SK-N-SH treated with all-trans-retinoic acid at 6 μM for 48 hours (cell line): Measurements from ENCODE around the gene FNDC3B.
"Not testable (repeated sequence)": the region's sequence is repeated elsewhere in the genome, so short reads cannot be mapped to it uniquely, and the experiment has no call there.

Experiments
- ATAC-seq: fragments of 200-7000 bp; cut with Tn5 transposase; 3 replicates; pipeline ENCODE4 v1.9.1; 2020; ENCODE audit warnings: mild to moderate bottlenecking, moderate library complexity
- ARNTL ChIP-seq: fragments of 450-650 bp; formaldehyde crosslinking; IDR thresholded peaks from 2 replicates; pipeline ENCODE4 v1.5.0; 2020; ENCODE audit warnings: low read depth, mild to moderate bottlenecking, moderate library complexity, borderline replicate concordance
- CSDC2 ChIP-seq: fragments of 250-450 bp; sonication (Bioruptor Pico); IDR thresholded peaks from 2 replicates; pipeline ENCODE4 v1.5.0; 2020; ENCODE audit warnings: mild to moderate bottlenecking, moderate library complexity
- ESRRG ChIP-seq: fragments of 250-450 bp; sonication (Bioruptor Pico); IDR thresholded peaks from 2 replicates; pipeline ENCODE4 v1.6.1; 2021; ENCODE audit warnings: mild to moderate bottlenecking
- GLIS3 ChIP-seq: fragments of 250-450 bp; sonication (Bioruptor Pico); IDR thresholded peaks from 2 replicates; pipeline ENCODE4 v1.5.0; 2020; ENCODE audit warnings: mild to moderate bottlenecking, moderate library complexity
- ISL1 ChIP-seq: fragments of 250-450 bp; sonication (Bioruptor Pico); IDR thresholded peaks from 2 replicates; pipeline ENCODE4 v2.1.2; 2022; ENCODE audit warnings: mild to moderate bottlenecking, moderate library complexity
- OSR1 ChIP-seq: fragments of 250-450 bp; sonication (Bioruptor Pico); IDR thresholded peaks from 2 replicates; pipeline ENCODE4 v1.8.0; 2022; ENCODE audit warnings: moderate library complexity, mild to moderate bottlenecking, inconsistent platforms
- RARB ChIP-seq: fragments of 250-450 bp; sonication (Bioruptor Pico); IDR thresholded peaks from 2 replicates; pipeline ENCODE4 v1.8.0; 2021; ENCODE audit warnings: mild to moderate bottlenecking, moderate library complexity
- SNAI2 ChIP-seq: fragments of 250-450 bp; sonication (Bioruptor Pico); IDR thresholded peaks from 2 replicates; pipeline ENCODE4 v1.5.0; 2020; ENCODE audit warnings: mild to moderate bottlenecking, moderate library complexity
- ZC3H10 ChIP-seq: fragments of 250-450 bp; sonication (Bioruptor Pico); IDR thresholded peaks from 2 replicates; pipeline ENCODE4 v1.5.1; 2021; ENCODE audit warnings: mild to moderate bottlenecking, moderate library complexity
- ZFP3 ChIP-seq: fragments of 250-450 bp; sonication (Bioruptor Pico); IDR thresholded peaks from 2 replicates; pipeline ENCODE4 v1.5.0; 2020; ENCODE audit warnings: mild to moderate bottlenecking, moderate library complexity
- ZFP30 ChIP-seq: fragments of 450-650 bp; formaldehyde crosslinking; IDR thresholded peaks from 2 replicates; pipeline ENCODE4 v1.5.0; 2022; ENCODE audit warnings: mild to moderate bottlenecking, moderate library complexity
- TF ChIP-seq, protein P1 (sequence below): fragments of 250-450 bp; sonication (Bioruptor Pico); IDR thresholded peaks from 2 replicates; pipeline ENCODE4 v1.5.0; 2020; ENCODE audit warnings: mild to moderate bottlenecking, moderate library complexity
- TF ChIP-seq, protein P2 (sequence below): fragments of 250-450 bp; sonication (Bioruptor Pico); IDR thresholded peaks from 2 replicates; pipeline ENCODE4 v1.5.1; 2020; ENCODE audit warnings: low read depth, mild to moderate bottlenecking, moderate library complexity
- TF ChIP-seq, protein P3 (sequence below): fragments of 250-450 bp; sonication (Bioruptor Pico); IDR thresholded peaks from 2 replicates; pipeline ENCODE4 v1.8.0; 2021; ENCODE audit warnings: low read depth, mild to moderate bottlenecking, moderate library complexity, borderline replicate concordance
- TF ChIP-seq, protein P4 (sequence below): fragments of 250-450 bp; sonication (Bioruptor Pico); IDR thresholded peaks from 2 replicates; pipeline ENCODE4 v1.5.1; 2021; ENCODE audit warnings: mild to moderate bottlenecking, moderate library complexity

FNDC3B gene

DNA sequence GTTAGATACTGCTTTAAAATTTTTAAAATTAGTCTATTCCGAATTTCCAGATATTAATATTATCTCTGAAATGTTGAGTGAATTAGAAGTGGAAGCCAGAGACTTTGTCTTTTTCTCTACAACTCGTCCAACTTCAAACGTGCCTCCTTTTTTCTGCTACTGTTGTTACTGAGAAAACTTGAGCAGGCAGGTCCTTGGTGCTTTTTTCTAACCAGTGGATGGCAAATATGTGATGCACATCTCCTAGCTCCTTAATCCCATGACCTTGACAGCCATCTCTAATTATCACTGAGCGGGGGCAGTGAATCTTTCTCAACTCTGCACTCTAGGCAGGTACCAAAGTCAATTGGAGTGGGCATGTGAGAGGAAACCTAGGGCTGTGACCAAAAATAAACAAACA, 50.7 kb downstream of the FNDC3B start:
- no peak for ATAC-seq
- TF ChIP-seq ESRRG (CRISPR knock-in tag): no peak
- no peak for TF ChIP-seq ZC3H10 (CRISPR knock-in tag)
- TF ChIP-seq, protein P1, sequence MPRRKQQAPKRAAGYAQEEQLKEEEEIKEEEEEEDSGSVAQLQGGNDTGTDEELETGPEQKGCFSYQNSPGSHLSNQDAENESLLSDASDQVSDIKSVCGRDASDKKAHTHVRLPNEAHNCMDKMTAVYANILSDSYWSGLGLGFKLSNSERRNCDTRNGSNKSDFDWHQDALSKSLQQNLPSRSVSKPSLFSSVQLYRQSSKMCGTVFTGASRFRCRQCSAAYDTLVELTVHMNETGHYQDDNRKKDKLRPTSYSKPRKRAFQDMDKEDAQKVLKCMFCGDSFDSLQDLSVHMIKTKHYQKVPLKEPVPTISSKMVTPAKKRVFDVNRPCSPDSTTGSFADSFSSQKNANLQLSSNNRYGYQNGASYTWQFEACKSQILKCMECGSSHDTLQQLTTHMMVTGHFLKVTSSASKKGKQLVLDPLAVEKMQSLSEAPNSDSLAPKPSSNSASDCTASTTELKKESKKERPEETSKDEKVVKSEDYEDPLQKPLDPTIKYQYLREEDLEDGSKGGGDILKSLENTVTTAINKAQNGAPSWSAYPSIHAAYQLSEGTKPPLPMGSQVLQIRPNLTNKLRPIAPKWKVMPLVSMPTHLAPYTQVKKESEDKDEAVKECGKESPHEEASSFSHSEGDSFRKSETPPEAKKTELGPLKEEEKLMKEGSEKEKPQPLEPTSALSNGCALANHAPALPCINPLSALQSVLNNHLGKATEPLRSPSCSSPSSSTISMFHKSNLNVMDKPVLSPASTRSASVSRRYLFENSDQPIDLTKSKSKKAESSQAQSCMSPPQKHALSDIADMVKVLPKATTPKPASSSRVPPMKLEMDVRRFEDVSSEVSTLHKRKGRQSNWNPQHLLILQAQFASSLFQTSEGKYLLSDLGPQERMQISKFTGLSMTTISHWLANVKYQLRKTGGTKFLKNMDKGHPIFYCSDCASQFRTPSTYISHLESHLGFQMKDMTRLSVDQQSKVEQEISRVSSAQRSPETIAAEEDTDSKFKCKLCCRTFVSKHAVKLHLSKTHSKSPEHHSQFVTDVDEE (CRISPR knock-in tag): no peak
- TF ChIP-seq OSR1: no peak
- no peak for TF ChIP-seq CSDC2 (CRISPR knock-in tag)
- TF ChIP-seq, protein P2, sequence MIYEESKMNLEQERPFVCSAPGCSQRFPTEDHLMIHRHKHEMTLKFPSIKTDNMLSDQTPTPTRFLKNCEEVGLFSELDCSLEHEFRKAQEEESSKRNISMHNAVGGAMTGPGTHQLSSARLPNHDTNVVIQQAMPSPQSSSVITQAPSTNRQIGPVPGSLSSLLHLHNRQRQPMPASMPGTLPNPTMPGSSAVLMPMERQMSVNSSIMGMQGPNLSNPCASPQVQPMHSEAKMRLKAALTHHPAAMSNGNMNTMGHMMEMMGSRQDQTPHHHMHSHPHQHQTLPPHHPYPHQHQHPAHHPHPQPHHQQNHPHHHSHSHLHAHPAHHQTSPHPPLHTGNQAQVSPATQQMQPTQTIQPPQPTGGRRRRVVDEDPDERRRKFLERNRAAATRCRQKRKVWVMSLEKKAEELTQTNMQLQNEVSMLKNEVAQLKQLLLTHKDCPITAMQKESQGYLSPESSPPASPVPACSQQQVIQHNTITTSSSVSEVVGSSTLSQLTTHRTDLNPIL (CRISPR knock-in tag): no peak
- no peak for TF ChIP-seq GLIS3
- TF ChIP-seq, protein P3, sequence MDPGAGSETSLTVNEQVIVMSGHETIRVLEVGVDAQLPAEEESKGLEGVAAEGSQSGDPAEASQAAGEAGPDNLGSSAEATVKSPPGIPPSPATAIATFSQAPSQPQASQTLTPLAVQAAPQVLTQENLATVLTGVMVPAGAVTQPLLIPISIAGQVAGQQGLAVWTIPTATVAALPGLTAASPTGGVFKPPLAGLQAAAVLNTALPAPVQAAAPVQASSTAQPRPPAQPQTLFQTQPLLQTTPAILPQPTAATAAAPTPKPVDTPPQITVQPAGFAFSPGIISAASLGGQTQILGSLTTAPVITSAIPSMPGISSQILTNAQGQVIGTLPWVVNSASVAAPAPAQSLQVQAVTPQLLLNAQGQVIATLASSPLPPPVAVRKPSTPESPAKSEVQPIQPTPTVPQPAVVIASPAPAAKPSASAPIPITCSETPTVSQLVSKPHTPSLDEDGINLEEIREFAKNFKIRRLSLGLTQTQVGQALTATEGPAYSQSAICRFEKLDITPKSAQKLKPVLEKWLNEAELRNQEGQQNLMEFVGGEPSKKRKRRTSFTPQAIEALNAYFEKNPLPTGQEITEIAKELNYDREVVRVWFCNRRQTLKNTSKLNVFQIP (CRISPR knock-in tag): no peak
- no peak for TF ChIP-seq SNAI2 (CRISPR knock-in tag)

DNA sequence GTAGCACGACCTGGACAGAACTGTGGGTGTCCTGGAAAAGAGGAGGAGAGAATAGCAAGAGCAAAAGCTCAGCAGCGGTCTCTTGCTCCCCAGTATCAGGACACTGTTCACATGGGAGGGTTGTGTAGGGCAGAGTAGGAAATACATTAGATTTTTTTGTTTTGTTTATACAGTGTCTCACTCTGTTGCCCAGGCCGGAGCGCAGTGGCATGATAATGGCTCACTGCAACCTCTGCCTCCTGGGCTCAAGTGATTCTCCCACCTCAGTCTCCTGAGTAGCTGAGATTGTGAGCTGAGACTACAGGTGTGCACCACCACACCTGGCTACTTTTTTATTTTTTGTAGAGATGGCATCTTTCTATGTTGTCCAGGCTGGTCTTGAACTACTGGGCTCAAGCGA, 53.3 kb downstream of the FNDC3B start:
- TF ChIP-seq, protein P1 (CRISPR knock-in tag): no peak
- TF ChIP-seq SNAI2 (CRISPR knock-in tag) (no peak), ZFP30 (CRISPR knock-in tag) (no peak), ZFP3 (CRISPR knock-in tag) (no peak), ESRRG (CRISPR knock-in tag) (no peak), CSDC2 (CRISPR knock-in tag) (no peak), RARB (CRISPR knock-in tag) (no peak), ISL1 (CRISPR knock-in tag) (no peak), ARNTL (no peak)
- TF ChIP-seq, protein P4, sequence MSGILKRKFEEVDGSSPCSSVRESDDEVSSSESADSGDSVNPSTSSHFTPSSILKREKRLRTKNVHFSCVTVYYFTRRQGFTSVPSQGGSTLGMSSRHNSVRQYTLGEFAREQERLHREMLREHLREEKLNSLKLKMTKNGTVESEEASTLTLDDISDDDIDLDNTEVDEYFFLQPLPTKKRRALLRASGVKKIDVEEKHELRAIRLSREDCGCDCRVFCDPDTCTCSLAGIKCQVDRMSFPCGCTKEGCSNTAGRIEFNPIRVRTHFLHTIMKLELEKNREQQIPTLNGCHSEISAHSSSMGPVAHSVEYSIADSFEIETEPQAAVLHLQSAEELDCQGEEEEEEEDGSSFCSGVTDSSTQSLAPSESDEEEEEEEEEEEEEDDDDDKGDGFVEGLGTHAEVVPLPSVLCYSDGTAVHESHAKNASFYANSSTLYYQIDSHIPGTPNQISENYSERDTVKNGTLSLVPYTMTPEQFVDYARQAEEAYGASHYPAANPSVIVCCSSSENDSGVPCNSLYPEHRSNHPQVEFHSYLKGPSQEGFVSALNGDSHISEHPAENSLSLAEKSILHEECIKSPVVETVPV: no peak
- no peak; the same call in 2 of the 3 replicates for ATAC-seq

DNA sequence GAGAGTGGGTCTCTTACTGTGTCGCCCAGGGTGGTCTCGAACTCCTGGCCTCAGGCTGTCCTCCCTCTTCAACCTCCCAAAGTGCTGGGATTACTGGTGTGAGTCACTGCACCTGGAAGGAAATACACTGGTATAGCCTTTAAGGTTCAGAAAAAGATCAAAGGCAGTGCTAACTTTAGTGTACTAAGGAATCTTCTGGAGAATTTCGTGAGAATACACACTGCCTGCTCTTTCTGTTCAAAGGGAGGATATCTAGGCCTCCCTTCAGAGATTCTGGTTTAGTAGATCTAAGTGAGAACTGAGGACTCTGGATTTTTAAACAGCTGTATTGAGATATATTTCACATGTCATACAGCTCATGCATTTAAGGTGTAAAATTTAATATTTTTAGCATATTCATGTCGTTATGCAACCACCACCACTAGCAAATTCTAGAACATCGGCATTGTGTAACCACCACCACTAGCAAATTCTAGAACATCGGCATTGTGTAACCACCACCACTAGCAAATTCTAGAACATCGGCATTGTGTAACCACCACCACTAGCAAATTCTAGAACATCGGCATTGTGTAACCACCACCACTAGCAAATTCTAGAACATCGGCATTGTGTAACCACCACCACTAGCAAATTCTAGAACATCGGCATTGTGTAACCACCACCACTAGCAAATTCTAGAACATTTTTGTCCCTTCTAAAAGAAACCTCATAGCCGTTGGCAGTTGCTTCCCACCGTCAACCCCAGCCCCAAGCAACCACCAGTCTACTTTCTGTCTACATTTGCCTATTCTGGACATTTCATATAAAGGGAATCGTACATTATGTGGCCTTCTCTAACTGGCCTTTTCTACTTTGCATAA, 54.4 kb downstream of the FNDC3B start:
- not testable (repeated sequence) for ATAC-seq
